GM20431 (cell line): Measurements from ENCODE around the gene COL18A1.
"Not testable (repeated sequence)": the region's sequence is repeated elsewhere in the genome, so short reads cannot be mapped to it uniquely, and the experiment has no call there.

Experiments
- in situ Hi-C: fragments of 300-500 bp; cut with MseI, MboI; formaldehyde crosslinking; loops from one replicate; pipeline ENCODE4 v1.15.0; 2020; ENCODE audit warnings: low sequenced_read_pairs; ENCODE audit not compliant: unreplicated experiment

COL18A1 gene

DNA sequence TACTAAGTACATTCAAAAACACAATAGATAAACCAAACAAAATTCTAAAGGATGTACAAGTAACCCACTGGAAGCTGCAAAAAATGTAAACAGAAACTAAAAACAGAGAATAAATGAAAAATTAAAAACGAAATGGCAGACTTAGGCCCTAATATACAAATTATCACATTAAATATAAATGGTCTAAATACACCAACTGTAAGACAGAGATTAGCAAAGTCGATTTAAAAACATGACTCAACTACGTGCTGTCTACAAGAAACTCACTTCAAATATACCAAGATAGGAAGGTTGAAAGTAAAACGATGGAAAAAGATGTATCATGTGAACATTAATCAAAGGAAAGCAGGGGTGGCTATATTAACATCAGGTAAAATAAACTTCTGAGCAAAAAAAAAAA is 114.2 kb downstream of the COL18A1 start:
- in situ Hi-C loops: no loop called here

DNA sequence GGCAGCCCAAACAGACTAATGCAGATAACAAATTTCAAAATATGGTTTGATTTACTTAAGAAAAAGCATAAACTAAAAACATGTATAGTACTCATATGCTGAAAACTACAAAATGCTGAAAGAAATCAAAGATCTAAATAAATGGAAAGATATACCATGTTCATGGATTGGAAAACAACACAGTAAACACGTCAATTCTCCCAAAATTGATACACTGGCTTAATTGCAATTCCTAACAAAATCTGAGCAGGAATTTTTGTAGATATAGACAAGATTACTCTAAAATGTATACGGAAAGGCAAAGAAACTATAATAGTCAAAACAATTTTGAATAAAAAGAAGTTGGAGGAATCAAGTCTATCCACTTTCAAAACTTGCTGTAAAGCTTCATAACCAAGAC is 116.3 kb downstream of the COL18A1 start:
- in situ Hi-C loops: no loop called here

- in situ Hi-C loops: no loop called here
Observed at GRCh38 chr21:45522381-45522780, 117.4 kb downstream of the COL18A1 start.

GRCh38 chr21:45522986-45523385 is 118.0 kb downstream of the COL18A1 start:
- in situ Hi-C loops: no loop called here

DNA sequence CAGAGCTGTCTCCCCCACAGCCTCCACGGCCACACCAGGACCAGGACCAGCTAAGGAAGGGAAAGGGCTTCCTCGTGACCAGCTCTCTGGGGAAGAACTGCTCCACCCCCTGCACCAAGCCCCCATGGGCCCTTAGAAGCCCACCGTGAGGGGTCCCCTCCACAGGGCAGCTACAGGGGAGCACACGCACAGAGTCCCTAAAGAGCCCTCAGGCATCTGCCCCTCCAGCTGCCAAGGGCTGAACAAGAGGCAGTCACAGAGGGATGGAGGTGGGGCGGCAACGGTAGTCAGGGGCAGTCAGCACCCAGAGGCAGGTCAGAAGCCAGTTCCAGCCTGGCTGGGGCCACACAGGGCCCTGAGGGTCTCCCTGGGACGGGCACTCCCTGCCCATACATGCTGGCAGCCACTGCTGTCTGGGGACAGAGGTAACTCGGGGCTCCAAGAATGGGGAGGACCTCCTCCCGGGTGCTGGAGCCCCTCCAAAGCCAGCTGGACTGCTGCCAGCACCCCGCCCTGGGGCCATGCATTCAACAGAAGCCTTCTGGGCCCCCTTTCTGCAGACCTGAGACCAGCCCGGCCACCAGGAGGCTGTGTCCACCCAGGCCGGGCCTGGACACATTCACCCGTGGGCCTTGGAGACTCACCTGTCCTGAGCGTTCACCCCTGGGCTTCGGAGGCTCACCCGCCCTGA is 118.6 kb downstream of the COL18A1 start:
- in situ Hi-C loops: no loop called here

DNA sequence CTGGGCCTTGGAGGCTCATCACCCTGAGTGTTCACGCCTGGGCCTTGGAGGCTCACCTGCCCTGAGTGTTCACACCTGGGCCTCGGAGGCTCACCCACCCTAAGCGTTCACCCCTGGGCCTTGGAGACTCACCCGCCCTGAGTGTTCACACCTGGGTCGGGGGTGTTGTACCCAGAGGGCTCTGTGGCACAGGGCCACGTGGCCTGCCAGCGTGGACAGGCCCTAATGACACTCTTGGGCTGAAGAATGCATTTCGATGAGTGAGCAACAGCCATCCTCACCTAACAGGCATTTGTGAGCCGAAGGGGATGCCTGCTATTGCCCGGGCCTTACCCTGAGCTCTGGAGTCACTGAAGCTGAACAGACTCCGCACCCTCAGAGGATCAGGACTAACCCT is 119.8 kb downstream of the COL18A1 start:
- in situ Hi-C loops: no loop called here

DNA sequence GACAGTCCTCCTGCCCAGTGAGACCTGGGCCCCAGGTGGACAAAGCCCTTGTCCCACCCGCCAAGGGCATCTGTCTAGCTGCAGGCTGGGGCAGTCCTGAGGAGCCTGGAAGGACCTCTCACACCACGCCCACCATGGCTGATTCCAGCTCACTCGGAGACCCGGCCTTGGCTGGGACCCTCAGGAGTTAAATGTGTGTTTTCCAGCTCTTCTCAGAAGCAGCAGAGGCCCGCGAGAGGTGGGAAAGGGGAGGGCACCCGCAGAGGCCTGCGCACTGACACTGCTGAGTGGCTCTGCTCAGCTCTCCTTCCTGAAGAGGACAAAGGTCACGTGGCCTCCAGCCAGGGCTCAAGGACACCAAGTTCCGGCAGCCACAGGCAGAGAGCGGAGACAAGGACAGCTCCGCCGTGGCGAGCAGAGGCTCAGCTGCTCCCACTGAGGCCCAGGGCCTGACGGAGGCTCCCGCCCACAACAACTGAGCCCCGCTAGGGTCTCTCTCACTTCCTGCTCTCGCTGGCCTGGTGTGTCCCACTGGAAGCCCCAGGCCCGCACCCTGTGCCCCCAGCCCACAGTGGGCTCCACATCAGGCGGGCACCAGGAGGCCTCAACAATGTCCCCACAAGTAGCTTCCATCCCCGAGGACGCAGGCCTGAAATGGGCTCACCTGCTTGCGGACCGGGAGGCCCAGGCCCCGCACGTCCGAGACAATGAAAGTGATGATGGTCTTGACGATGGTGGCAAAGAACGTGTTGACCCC is 120.4 kb downstream of the COL18A1 start:
- in situ Hi-C loops: no loop called here

DNA sequence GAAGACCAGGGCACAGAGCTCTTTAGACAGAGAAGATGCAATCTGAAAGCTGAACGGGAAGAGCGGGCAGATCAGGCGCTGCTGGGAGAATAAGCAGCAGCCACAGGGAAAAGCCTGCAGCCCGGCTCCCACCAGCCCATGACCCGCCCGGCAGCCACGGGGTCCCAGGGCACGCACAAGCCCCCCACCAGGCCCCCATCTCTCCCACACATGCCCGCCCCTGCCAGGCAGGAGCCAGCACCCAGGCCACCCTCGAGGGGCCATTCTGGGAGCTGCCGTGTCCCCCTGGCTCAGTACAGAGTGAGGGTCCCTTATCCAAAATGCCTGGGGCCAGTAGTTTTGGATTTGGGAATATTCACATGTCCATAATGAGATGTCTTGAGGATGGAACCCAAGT is 120.9 kb downstream of the COL18A1 start:
- in situ Hi-C loops: no loop called here

DNA sequence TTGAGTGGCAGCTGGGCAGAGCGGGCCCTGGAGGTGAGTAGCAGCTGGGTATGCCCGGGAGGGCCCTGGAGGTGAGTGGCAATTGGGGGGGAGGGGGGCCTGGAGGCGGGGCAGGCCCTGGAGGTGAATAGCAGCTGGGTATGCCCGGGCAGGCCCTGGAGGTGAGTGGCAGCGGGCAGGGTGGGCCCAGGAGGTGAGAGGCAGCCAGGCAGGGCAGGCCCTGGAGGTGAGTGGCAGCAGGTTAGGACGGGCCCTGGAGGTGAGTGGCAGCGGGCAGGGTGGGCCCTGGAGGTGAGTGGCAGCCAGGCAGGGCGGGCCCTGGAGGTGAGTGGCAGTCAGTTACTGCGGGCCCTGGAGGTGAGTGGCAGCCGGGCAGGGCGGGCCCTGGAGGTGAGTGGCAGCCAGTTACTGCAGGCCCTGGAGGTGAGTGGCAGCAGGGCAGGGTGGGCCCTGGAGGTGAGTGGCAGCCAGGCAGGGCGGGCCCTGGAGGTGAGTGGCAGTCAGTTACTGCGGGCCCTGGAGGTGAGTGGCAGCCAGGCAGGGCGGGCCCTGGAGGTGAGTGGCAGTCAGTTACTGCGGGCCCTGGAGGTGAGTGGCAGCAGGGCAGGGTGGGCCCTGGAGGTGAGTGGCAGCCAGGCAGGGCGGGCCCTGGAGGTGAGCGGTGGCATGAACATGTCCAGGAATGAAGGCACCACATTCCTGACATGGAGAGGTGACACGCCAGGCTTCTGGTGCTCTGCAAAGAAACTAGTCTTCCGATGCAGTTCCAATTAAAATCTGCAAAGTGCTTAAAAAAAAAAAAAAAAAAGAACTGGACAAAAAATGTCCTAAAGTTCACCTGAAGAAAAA is 122.4 kb downstream of the COL18A1 start:
- in situ Hi-C loops: not testable (repeated sequence)

- in situ Hi-C loops: no loop called here
Observed at GRCh38 chr21:45528028-45528705, 123.2 kb downstream of the COL18A1 start.

- in situ Hi-C loops: no loop called here
Observed at GRCh38 chr21:45528981-45529784, 124.2 kb downstream of the COL18A1 start.

DNA sequence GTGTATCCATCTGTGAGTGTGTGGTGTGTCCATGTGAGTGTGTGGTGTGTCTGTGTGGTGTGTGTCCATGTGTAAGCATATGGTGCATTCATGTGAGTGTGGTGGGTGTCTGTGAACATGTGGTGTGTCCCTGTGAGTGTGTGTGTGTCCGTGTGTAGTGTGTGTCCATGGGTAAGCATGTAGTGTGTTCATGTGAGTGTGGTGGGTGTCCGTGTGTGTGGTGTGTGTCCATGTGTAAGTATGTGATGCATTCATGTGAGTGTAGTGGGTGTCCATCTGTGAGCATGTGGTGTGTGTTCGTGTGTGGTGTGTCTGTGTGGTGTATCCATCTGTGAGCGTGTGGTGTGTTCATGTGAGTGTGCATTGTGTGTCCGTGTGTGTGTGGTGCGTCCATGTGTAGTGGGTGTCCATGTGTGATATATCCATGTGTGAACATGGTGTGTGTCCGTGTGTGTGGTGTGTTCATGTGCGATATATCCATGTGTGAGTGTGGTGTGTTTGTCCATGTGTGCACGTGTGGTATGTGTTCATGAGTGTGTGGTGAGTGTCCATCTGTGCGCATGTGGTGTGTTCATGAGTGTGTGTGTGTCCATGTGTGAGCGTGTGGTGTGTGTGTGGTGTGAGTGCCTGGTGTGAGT is 124.9 kb downstream of the COL18A1 start:
- in situ Hi-C loops: no loop called here

DNA sequence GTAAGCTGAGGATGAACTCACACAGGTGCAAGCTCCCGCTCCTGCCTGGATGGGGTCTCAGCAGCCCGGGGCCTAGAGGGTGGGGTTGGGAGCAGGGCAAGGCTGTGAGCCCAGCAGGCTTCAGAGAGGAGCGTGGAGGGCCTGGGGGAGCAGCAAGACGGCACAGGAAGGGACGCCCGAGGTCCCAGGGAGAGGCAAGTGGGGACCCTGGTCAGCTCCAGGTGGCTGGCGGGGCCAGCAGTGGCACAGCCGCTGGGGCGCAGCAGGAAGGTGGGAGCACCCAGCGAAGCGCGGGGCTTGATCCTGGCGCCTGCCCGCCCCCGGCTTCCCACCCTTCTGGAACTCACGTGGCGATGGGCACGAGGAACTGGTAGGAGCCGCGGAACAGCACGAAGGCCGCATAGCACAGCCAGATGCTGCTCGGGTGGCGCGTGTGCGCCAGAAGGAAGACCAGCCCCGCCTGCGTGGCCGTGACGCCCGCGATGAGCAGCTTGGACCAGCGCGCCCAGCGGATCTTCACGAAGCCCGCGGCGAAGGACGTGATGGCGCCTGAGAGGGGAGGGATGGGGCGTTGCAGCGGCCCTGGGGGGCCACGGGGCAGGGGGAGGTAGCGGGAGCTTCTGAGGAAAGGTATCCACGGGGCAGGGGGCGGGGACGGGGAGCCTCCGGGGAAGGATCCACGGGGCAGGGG is 125.6 kb downstream of the COL18A1 start:
- in situ Hi-C loops: no loop called here

GRCh38 chr21:45531114-45531392 is 126.1 kb downstream of the COL18A1 start:
- in situ Hi-C loops: not testable (repeated sequence)

DNA sequence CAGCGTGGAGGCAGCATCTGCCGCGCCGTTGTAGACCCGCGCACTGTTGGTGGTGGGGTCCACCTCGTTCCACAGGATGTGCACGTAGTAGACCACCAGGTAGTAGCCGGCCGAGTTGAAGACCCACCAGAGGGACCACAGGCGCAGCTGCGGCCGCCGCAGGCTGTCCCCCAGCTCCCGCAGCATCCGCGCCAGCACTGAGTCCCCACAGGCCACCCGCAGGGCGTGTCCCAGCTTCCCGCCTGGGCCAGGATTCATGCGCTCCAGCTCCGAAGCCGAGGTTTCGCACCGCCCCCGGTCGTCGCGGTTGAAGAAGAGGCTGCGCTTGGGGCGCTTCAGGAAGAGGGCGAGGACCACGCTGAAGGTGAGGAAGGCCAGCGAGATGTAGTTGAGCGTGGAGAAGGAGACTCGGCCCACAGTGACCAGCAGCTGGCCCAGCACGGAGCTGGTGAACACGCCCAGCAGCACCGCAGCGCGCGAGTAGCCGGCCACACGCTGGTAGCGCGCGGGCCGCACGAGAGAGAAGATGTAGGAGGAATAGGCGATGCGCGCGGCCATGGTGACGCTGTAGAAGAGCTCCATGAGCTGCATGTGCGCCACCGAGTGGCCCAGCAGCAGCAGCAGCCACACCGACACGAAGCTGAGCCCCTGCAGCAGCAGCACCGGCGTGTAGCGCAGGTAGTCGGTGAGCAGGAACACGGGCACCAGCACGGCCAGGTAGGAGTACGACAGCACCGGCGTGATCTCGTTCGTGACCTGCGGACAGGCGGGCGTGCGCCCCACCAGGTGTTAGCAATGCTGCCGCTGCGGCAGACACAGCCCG is 126.6 kb downstream of the COL18A1 start:
- in situ Hi-C loops: no loop called here

GRCh38 chr21:45532826-45533360 is 127.9 kb downstream of the COL18A1 start:
- in situ Hi-C loops: no loop called here

- in situ Hi-C loops: no loop called here
Observed at GRCh38 chr21:45533361-45533845, 128.4 kb downstream of the COL18A1 start.
